SKM-1 (cell line): ENCODE data around the gene DSG3.

Experiments
- DNase-seq: peaks from one replicate; lab custom pipeline; 2025; ENCODE audit not compliant: unreplicated experiment; lab: John Stamatoyannopoulos, UW

Gene DSG3

DNA sequence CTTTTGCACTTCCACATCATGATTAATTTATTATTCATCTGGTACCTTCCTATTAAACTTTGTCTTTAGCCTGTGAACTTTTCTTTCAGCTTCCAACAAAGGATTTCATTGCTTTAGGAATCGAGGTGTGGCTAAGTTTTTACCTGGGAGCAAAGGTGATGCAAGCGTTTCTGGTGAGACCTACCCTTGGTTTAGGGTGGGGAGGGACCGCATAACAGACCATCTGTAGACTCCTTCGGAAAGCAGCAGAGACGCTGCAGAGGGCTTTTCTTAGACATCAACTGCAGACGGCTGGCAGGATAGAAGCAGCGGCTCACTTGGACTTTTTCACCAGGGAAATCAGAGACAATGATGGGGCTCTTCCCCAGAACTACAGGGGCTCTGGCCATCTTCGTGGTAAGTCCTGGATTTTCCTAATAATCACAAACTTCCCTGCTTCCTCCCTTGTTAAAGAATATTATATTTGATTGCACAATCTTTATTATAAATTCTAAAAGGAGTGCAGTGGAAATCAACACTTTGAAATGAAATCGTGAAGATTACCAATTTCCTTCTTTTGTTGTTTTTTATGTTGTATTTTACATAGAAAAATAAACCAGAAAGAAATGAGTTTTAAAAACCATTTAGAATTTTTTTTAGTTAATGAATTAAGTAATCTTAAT lies at the start of gene DSG3:
DSG3 (plus strand) TSS at position 212 of the 662 bp plus-strand sequence; CDS start at position 349, 137 bp downstream.
- DNase-seq: no peak

GRCh38 chr18:31398191-31398590 lies 49.4 kb upstream of the DSG3 start:
- no peak for DNase-seq

- peak; percentile 42 for DNase-seq
These were observed 48.1 kb upstream of the DSG3 start for GRCh38 chr18:31399306-31400032.

DNA sequence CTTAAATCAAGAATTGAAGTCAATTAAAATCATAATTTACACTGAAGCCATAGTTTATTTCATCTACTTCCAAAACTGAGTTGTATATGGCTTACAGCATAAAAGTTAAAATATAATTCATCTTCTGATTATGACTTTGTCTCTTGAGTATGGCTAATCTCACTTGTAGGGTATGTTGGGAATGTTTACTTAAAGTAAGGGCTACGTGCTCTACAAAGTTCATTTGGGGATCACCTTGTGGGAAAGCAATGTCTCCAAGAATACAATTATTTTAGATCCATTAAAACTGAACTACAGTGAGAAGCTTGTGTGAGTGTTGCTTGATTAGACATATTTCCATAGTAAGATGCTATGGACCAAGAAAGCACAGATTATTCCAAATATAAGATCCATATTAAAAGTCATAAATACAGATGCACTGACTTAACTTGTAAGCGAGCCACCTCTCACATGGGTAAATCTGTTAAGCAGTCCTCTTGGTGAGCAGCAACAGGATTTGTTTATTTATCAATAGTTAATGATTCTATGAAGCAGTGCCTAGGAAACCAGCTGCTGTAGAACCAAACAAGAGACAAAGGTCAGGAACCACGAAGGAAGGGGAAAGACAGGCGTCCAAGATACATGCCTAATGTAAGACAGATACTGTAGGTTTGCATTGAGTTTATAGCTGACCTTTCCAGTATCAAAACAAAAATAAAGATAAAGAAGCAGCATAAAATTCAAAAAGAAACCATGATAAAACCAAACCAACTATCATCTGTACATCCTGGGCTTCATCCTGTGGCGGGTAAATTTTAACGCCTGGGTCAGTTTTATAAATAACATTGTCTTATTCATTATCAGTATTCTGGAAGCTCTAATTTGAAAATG lies 46.1 kb upstream of the DSG3 start:
- DNase-seq: no peak

DNA sequence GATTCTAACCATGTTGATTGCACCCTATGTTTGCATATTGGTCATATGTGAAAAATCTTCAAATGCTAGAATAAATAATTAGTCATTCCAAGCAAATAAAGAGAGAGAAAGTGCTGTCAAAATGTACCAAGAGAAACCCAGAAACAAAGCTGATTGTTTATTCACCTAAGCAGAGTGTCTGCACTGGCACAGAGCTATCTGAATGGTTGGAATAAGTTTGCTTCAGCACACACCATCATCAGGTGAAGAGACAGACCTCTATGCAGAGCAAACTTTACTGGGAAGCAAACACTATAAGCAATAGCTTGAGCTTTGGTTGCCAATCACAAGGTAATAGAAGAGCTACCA lies 45.5 kb upstream of the DSG3 start:
- DNase-seq: no peak

DNA sequence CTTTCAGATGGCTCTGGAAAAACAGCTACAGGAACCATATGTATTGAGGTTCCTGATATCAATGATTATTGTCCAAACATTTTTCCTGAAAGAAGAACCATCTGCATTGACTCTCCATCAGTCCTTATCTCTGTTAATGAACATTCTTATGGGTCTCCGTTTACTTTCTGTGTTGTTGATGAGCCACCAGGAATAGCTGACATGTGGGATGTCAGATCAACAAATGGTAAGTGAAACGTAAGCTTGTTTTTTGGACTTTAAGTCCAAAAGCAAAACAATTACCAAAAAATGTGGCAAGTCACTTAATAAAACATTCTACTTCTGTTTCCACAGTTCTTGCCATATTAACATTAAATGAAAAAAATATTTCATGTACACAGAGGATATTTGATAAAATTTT lies 44.1 kb upstream of the DSG3 start:
- no peak for DNase-seq

- DNase-seq: no peak
These were observed 39.9 kb upstream of the DSG3 start for GRCh38 chr18:31407649-31408048.

GRCh38 chr18:31409276-31409675 lies 38.3 kb upstream of the DSG3 start:
- DNase-seq: no peak

DNA sequence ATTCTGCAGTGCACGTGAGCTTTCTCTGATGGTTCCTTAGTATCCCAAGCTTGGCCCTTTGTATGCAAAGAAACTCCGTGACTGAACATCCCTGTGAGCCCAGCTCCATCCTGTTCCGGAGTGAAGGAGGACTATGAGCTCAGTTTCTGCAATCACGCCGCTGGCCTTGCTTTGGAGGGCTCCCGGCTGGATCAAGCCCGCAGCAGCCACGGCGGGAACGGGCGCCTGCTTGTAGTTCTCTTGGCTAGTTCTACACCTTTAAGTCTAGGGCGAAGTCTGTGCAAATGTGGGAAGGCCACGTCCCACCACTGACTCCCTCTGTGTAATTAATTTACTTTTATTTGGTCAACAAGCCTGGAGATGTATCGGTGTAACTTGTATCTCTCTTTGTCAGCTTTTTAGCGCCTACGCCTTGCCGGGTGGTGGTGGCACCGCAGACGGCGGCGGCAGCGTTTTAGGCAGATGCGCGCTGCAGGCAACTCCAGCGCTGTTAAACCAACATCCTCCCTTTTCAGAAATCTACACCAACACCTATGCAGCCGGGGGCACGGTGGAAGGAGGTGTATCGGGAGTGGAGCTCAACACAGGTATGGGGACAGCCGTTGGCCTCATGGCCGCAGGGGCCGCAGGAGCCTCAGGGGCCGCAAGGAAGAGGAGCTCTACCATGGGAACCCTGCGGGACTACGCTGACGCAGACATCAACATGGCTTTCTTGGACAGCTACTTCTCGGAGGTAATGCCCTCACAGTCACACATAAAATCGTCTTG lies 36.6 kb upstream of the DSG3 start:
- DNase-seq: no peak

DNA sequence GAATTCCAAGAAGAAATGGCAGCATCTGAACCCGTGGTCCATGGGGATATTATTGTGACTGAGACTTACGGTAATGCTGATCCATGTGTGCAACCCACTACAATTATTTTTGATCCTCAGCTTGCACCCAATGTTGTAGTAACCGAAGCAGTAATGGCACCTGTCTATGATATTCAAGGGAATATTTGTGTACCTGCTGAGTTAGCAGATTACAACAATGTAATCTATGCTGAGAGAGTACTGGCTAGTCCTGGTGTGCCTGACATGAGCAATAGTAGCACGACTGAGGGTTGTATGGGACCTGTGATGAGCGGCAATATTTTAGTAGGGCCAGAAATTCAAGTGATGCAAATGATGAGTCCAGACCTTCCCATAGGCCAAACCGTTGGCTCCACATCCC lies 34.4 kb upstream of the DSG3 start:
- DNase-seq: no peak

- DNase-seq: no peak
These were observed 29.7 kb upstream of the DSG3 start for GRCh38 chr18:31417850-31418249.

- no peak for DNase-seq
These were observed 28.0 kb upstream of the DSG3 start for GRCh38 chr18:31419457-31419932.

- no peak for DNase-seq
These were observed 27.5 kb upstream of the DSG3 start for GRCh38 chr18:31420032-31420431.

- no peak for DNase-seq
These were observed 27.0 kb upstream of the DSG3 start for GRCh38 chr18:31420524-31420923.

- peak; percentile 37 for DNase-seq
These were observed 23.1 kb upstream of the DSG3 start for GRCh38 chr18:31424383-31424988.

DNA sequence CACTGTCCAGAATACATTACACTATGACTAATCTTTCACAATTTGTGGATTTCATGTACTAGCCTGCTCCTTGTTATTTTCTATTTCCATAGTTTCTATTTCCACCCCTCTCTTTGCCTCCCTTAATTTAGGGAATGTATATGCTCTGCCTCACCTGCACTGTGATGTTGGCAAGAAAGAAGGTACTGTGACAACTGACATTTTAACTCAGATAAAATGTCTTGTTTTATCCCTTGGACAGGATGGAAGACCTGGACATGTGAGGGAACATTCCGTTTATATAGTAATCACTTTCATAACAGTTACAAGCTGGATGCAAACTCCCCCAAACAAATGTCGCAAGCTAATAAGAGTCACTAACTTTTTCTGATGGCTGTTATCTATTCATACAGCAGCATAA lies 21.5 kb upstream of the DSG3 start:
- DNase-seq: no peak

GRCh38 chr18:31426871-31427406 lies 20.6 kb upstream of the DSG3 start:
- DNase-seq: no peak

- DNase-seq: no peak
These were observed 19.3 kb upstream of the DSG3 start for GRCh38 chr18:31428211-31428610.

DNA sequence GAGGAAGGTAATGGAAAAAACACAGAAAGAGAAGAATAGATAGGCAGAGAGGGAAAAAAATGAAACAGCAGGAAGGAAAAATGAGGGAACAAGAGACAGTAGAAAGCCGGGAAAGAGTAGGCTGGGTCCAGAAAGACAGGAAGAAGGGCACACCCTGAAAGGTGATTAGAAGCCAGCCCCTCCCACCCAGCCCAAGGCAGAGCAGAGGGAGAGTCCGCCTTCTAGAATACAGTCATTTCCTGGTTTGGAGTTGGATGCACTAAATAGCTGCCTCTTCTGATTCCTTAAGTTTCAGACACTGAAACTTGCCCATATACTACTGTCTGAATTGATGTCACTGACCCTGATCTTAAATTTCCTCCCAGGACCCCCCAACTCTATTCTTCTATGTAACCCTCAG lies 17.9 kb upstream of the DSG3 start:
- DNase-seq: no peak

DNA sequence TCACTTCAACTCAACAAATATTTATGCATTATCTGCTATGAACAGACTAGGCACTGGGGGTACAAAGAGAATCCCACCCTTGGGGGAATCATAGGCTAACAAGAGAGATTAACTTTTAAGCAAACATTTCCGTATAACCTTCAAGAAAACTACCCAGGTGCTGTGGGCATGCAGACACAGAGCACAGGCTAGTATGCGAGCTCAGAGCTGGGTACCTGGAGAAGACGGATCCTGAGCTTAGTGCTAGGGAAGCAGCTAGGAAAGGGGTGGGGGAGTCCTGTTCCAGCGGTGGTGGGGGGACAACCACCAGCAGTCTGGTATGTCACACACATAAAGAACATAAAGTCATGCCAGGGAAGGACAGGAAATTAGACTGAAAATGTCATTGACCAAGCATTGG lies 17.5 kb upstream of the DSG3 start:
- DNase-seq: no peak
